GM19455 (cell line): ENCODE results near the gene CRLF1.

Experiments used
- ATAC-seq: cut with Tn5 transposase; IDR thresholded peaks from one replicate; pipeline ENCODE4 v1.9.1; 2021; ENCODE audit not compliant: unreplicated experiment

CRLF1 gene, protein sequence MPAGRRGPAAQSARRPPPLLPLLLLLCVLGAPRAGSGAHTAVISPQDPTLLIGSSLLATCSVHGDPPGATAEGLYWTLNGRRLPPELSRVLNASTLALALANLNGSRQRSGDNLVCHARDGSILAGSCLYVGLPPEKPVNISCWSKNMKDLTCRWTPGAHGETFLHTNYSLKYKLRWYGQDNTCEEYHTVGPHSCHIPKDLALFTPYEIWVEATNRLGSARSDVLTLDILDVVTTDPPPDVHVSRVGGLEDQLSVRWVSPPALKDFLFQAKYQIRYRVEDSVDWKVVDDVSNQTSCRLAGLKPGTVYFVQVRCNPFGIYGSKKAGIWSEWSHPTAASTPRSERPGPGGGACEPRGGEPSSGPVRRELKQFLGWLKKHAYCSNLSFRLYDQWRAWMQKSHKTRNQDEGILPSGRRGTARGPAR

DNA sequence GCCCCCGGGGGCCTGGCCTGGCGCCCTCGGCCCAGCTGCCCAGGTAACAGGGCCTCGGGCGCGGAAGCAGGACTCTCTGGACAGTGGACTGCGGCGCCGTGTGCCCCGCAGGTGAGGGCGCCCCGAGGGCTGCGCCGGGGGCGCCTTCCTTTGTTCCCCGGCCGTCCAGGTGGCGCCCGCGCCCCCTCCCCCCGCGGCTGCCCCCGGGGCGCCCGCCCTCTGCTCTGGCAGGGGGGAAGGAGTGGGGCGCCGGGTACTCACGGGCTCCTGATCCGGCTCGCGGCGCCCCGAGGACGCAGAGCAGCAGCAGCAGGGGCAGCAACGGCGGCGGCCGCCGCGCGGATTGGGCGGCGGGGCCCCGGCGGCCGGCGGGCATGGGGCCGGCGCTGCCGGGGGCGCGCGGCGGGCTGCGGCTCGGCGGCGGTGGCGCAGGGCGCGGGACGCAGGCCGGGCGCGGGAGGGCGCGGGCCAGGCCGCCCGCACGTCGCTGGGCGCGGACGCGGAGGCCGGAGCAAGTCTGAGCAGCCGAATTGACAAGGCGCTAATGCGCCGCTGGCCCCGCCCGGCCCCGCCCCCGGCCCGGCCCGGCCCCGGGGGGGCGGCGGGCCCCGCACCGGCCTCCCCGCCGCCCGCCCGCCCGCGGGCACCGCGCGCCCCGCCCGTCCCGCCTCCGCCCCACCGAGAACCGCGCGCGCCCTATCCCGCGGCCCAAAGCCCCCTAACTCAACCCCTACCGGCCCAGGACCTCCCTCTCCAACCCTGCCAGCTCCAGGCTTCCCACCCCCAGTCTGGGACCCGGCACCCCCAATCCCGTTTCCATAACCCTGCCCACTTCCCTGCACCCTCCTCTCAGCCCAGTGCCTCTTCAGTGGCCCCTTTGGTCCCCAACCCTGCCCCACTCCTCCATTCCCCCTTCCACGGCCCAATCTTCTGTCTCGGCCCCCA, at the start of gene CRLF1:
CRLF1 (minus strand) TSS at position 519 of the 945 bp plus-strand sequence; CDS start at position 376, 143 bp downstream.
- no peak for ATAC-seq

DNA sequence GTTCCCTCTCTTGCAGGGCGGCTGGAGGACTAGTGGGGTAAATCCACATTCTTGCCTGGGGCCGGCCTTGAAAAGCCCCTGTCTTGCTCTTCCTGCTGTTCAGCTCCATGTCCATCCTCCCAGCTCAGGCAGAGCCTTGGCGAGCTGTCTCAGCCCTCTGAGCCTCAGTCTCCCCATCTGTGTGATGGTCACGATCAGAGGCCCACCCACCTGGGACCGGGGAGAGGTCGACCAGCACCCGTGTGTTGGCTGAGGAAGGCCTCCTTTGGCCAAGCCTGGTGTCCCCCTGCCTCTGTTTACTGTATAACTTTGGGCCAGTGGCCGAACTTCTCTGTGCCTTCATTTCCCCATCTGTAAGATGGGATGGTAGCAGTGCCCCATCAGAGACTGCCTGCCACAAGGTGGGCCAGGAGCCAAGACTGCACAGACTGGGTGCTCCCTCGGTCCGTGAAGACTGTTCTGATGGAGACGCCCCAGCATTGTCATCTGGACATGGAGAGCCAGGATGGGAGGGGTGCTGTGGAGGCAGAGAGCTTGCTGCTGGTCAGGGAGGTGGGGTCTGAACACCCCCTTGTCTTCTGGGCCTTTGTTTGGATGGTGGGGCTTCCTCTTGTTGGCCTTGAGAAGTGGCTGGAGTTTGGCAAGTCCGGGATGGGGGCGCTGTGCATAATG, 48.7 kb upstream of the CRLF1 start:
- no peak for ATAC-seq

DNA sequence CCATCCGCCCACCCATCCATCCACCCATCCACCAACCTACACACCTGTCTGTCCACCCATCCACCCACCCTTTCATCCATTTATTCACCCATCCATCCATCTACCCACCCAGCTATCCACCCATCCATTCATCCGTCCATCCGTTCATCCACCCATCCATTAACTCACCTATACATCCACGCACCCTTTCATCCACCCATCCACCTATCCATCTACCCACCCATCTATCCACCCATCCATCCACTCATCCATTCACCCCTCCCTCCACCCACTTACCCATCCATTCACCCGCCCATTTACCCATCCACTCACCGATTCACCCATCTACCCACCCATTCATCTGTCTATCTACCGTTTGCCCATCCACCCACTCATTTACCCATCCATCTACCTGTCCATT, 47.9 kb upstream of the CRLF1 start:
- no peak for ATAC-seq

DNA sequence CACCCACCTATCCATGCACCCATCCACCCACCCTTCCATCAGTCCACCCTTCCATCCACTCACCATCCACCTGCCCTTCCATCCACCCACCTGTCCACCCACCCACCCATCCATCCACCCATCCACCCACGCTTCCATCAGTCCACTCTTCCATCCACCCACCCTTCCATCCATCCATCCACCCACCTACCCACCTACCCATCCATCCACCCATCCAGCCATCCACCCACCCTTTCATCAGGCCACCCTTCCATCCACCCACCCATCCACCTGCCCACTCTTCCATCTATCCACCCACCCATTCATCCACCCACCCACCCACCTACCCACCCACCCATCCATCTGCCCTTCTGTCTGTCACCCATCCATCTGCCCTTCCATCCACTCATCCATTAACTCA, 47.3 kb upstream of the CRLF1 start:
- no peak for ATAC-seq

DNA sequence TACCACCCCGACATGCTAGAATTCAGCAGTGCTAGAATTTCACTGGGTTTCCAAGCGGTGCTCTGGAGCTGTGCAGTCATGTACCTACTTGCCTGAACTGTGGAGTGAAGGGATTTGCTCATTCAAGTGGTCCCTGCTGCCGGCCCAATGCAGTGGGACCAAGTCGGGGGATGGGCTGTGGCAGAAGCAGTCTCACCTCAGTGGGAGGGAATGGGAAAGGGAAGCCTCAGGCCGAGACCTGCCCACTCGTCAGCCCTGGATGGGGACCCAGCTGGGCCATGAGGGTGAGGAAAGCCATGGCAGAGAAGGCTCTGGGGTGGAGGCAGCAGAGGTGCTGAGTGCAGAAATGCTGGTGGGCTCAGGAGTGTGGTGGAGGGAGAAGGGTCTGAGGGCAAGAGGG, 45.1 kb upstream of the CRLF1 start:
- no peak for ATAC-seq

DNA sequence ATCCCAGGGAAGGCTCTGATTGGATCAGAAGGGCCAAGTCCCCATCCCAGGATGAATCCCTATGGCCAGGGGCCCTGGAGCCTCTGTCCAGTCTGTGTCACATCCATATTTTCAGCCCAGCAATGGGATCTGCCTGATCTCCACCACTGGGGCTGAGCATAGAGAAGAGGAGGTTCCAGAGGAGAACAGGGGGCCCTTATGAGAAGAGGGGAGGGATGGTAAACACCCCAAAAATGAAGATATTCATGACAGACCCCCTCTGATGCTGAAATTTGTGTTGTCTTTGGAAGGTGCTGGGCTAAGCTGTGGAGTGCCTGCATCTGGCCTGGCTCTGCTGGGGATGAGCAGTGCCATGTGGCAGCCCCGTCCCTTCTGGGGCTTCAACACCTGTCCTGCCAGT, 44.7 kb upstream of the CRLF1 start:
- ATAC-seq, result no peak

DNA sequence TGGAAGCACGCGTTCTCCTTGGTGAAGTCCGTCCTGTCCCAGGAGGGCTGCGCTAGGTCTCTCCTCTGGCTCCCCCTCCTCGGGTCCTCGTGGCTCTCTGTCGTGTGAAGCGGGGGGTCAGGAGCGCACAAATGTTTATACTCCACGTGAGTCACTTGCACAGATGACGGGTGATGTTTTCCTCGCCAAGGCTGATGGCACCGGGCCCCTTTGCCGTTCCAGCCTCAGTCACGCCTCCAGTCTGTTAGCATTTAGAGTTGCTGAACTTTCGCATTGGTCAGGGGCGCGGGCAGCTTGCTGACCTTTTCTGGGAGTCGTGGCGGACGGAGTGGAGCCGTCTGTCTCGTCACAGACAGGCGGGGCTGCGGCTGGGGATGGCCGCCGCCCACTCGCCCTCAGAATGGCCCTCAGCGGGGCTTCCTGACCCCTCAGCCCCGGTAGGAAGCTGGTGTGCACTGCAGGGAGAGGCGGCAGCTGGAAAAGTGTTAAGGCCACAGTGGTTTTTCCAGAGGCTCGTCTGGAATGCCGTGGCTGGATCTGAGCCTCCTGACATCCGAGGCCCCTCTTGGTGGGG, 44.0 kb upstream of the CRLF1 start:
- ATAC-seq, result no peak

DNA sequence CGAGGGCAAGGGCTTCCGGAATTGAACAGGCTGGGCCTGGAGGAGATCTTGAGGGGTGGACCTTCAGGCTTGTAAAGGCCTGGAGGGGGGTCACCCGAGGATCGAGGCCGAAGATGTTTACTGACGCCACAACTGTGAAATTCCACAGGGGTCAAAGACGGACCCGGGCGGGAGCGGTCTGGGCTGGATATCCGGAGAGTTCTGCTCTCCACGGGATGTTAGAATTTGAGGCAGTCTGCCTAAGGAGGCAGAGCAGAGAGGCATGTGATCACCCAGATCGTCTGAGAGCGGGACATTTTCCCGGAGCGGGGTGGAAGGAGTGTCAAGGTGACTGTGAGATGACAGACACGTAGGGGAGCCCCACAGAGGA, 43.4 kb upstream of the CRLF1 start:
- no peak for ATAC-seq

DNA sequence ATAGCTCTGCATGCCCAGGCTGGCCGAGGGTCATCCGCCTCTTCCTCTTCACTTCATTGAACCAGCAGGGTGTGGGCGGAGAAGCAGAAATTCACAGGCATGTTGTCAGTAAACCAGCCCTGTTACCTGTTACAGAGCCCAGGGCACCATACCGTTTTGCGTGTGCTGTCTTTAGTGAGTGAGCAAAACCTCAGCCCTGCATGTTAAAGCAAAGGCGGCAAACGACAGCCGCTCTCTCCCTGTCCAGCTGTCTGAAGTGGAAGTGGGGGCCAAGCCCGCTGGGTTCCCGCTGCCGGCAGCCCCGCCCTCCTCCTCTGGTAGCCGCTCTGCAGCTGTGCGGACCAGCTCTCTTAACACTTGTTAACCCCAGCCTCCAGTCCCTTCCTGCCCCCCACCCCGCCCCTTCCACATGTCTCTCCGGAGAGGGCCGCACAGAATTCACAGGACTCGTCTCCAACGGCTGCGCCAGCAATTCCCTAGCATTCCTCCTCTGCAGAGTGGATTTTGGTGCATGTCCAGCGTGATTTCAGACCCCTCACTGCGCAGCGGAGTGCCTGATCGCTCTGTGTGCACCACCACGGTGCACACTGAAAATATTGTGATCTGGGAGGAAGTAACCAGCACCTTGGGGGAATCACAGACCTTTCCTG, 42.9 kb upstream of the CRLF1 start:
- no peak for ATAC-seq

DNA sequence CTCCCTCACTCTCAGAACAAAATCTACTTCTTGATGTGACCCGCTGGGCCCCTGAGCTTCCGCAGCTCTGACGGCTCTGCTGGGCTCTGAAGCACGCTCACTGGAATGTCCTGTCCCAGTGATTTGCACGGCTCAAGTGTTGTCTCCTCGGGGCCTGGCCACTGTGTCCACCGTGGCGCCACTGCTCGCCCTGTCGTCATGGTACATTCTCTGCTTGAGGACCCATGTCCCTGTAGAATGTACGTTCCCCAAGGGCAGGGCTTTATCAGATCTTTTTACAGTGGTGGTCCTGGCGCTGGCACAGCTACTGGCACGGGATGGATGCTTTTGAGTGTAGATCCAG, 42.3 kb upstream of the CRLF1 start:
- ATAC-seq, result no peak

DNA sequence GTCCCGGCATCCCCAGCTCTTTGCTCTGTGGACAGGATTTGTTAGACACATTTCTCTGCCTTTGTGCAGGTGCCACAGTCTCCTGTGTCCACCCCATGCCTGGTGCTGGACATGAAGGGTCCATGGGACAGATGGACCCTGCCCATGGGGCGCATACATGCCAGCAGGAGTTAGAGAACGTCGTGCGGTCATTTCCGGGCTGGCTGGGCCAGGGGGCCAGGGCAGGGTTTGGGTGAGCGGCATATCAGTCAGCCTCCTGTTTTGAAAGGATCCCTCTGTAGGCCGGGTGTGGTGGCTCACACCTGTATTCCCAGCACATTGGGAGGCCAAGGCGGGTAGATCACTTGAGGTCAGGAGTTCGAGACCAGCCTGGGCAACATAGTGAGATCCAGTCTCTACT, 41.2 kb upstream of the CRLF1 start:
- no peak for ATAC-seq

DNA sequence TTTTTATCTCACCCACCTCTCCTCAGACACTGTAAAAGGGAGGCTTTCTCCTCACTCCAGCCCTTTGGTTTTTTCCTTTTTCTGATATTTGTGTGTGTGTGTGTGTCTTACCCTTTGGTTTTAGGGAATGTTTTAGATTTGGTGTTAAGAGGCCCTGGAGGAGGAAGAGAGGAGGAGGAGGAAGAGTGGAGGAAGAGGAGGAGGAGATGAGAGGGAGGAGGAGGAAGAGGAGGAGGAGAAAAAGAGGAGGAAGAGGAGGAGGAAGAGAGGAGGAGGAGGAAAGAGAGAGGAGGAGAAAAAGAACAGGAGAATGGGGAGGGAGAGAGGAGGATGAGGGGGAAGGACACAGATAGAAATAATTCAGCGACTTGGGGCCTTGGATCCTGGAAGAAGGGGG, 40.8 kb upstream of the CRLF1 start:
- no peak for ATAC-seq

DNA sequence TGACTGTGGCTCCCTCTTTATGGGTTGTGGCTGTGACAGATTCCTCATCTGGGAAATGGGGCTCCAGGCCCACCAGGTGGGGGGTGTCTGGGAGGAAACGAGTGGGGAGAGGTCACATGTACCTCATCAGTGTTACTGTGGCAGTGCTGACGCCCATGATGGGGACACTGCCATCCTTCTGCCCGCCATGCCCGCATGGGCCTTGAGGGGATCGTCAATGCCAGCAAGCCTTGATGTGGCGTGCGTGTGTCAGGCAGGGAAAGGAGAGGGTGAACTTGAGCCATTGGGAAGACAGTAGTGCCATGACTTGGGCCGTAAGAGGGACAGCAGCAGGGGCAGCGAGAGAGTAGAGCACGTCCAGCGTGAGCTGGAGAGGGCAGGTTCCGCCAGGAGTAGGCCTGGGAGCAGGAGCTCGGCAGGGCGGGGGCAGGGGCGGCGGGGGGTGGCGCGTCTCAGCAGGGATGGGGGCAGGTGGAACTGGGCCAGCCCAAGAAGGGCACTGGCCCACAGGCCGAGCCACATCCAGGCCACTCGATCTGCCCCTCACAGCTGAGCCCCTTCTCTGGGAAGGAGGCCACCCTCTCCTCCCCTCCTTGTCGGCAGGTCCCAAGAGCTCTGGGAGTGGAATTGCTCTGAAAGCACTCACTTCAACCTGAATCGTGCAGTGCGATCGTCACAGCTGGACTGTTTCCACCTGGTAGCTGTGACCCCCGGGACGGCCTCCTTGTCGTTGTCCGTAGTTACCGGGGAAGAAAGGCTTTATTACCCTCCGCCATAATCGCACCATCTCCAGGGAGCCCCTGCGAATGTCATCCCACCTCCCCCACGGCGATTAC, 40.2 kb upstream of the CRLF1 start:
- ATAC-seq, result no peak

DNA sequence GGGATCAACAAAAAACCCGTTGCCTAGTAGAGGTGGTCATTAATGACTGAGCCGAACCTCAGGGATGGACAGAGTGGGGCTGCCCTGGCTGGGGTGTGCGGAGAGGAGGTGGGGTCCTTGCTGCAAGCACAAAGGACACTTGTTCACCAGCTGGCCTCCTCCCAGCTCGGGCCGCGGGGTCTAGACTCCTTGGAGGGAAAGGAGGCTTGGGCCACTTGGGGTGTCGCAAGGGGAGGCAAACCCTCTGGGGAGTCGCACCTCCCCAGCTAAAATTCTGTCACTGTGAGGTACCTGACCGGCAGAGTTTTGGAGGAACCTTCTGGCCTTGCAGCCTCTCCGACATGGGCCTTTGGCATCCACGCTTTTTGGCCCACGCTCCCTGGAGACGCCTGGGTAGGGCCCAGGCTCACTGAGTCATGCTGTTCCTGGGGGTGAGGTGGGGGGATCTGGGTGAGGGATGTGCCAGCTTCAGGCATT, 38.5 kb upstream of the CRLF1 start:
- no peak for ATAC-seq

DNA sequence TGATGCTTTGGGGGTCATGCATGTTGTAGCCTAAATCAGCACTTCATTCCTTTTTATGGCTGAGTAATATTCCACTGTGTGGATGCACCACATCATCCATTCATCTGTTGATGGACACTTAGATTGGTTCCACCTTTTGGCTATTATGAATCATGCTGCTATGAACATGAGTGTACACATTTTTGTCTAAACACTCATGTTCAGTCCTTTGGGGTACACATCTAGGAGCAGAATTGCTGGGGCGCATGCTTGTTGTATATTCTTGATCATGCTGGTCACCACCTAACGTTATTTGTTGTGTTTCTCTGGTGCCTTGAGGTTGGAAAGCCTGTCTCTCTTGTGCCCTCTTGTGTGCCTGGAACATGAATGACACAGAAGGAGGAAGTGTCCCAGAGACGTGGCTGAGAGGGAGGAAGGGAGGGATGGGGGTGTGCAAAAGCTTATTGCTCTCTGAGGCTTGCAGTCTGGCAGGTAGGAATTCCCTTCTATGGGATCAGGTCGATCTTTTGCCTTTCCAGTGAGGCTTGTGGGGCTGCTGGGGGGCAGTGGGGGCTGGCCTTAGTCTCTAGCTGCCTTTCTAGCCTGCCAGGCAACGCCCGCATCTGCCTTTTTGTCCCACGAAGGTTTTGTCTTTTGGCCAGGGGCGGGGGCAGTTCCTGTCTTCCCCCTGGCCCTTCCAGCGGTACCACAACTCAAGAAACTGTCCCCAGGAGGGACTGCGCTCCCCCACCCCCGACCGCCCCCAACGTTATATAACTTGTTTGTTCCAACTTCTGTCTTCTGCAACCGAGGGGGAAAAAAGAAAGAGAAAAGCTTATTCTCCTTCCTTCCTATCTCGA, 37.8 kb upstream of the CRLF1 start:
- ATAC-seq, result no peak

DNA sequence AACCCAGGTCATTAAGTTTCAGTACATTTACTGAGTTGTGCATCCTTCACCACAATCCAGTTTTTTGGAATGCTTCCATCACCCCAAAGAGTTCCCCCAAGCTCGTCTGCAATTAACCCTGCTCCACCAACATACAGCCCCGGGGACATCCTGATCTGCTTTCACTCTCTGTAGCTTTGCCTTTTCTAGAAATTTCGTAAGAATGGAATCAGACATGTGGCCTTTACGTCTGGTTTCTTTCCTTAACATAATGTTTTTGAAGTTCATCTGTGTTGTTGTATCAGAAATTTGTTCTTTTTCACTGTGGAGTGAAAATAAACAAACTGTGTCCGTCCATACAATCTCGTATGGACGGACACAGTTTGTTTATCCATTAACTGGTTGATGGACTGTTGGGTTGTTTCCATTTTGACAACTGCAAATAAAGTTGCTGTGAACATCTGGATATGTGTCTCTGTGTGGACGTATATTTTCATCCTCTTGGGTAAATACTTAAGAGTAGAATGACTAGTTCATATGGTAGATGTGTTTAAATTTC, 33.2 kb upstream of the CRLF1 start:
- no peak for ATAC-seq

DNA sequence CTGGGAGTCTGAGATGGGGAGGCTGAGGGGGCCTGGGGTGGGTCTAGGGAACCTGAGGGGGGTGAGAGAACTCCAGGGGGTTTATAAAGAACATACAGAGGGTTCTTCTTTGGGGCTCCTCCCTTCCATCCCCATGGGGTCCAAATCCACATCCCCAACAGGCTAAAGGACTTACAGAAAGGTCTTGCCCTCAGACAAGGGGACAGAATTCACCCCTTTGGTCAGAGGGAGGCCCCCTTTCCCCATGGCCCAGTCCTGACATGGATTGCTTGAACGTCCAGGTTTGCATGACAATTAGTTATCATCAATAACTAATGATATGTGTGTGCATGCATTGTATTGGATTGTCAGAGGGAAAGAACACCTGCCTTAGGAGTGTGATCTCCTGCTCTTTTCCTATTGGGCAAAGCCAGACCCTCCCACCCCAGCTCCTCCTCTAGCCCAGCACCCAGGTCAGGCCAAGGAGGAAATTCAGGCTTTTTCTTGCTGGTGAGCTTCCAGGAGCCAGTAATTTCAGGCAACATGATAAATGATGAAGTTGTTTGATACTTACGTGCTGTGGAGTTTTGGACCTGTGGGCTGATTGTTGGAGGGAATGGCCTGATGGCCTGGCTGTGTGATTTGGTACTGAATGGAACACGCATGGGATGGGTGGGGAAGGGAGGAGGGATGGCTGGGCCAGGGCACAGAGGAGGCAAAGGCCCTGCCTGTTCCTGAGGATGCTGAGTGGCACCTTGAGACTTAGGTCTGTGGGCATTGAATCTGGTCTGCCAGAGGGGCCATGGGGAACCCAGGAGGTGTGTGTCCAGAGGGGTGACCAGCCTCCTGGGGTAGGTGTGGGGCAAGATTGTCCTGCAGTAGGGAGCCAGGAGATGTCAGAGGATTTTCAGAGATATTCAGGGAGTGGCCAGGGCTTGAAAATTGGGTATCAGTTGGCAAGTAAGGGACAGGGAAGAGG, 31.4 kb upstream of the CRLF1 start:
- ATAC-seq, result no peak
